ENCODE measurements around the gene ATL1. TPM values are rescaled to one million over a fixed set of nuclear protein-coding genes. Genes with fewer than 3 reads are reported as not detected.

ATL1 gene
- total and polyA plus RNA-seq, 2 of the 13 experiments (the other 11 are each of a cell fraction or from before 2014, with no cell fraction given): 0.60 to 0.65 TPM

- TF ChIP-seq SKIL (CRISPR knock-in tag; IDR thresholded peaks at IDR 0.05; ENCODE audit: borderline replicate concordance) (no peak; the same call in 1 of the 2 replicates), ZSCAN29 (CRISPR knock-in tag; conservative IDR thresholded peaks at IDR 0.05) (0 out of 2 replicates have a peak, but pooled peaks have one; percentile 16), ZFP37 (CRISPR knock-in tag; IDR thresholded peaks at IDR 0.05; ENCODE audit: borderline replicate concordance) (no peak), ZNF414 (CRISPR knock-in tag; IDR thresholded peaks at IDR 0.05) (no peak; the same call in 1 of the 2 replicates), GATA4 (IDR thresholded peaks at IDR 0.05; ENCODE audit: borderline replicate concordance, low read depth) (no peak), ZNF101 (CRISPR knock-in tag; IDR thresholded peaks at IDR 0.05; ENCODE audit: borderline replicate concordance, low read depth) (no peak), ZNF572 (CRISPR knock-in tag; IDR thresholded peaks at IDR 0.05) (no peak), GATAD1 (CRISPR knock-in tag; IDR thresholded peaks at IDR 0.05) (0 out of 2 replicates have a peak, but pooled peaks have one; percentile 17), ZMAT5 (CRISPR knock-in tag; IDR thresholded peaks at IDR 0.05; ENCODE audit: borderline replicate concordance, low read depth) (no peak), MED1 (CRISPR knock-in tag; IDR thresholded peaks at IDR 0.05) (no peak), ZKSCAN1 (IDR thresholded peaks at IDR 0.05; ENCODE audit: low read length) (no peak), FOXO1 (CRISPR knock-in tag; IDR thresholded peaks at IDR 0.05) (no peak), NFKB2 (CRISPR knock-in tag; IDR thresholded peaks at IDR 0.05; ENCODE audit: borderline replicate concordance) (peak; percentile 3; the same call in 1 of the 2 replicates), ZNF589 (CRISPR knock-in tag; conservative IDR thresholded peaks at IDR 0.05) (no peak), CENPBD1 (CRISPR knock-in tag; IDR thresholded peaks at IDR 0.05; ENCODE audit: borderline replicate concordance, low read depth) (no peak), CENPX (CRISPR knock-in tag; IDR thresholded peaks at IDR 0.05) (no peak), ZNF337 (CRISPR knock-in tag; IDR thresholded peaks at IDR 0.05; ENCODE audit: borderline replicate concordance, low read depth) (no peak), ZNF24 (IDR thresholded peaks at IDR 0.05) (no peak), KLF9 (CRISPR knock-in tag; IDR thresholded peaks at IDR 0.05; ENCODE audit: low read depth) (no peak), ZNF343 (CRISPR knock-in tag; IDR thresholded peaks at IDR 0.05) (no peak), HNF4A (CRISPR knock-in tag; IDR thresholded peaks at IDR 0.05) (no peak), TFDP2 (CRISPR knock-in tag; IDR thresholded peaks at IDR 0.05) (peak; percentile 24; the same call in 1 of the 2 replicates), ETV6 (CRISPR knock-in tag; conservative IDR thresholded peaks at IDR 0.05) (no peak), MTF1 (CRISPR knock-in tag; IDR thresholded peaks at IDR 0.05) (0 out of 2 replicates have a peak, but pooled peaks have one; percentile 29), BRD4 (CRISPR knock-in tag; IDR thresholded peaks at IDR 0.05) (0 out of 2 replicates have a peak, but pooled peaks have one; percentile 36), TCF7L2 (IDR thresholded peaks at IDR 0.05; ENCODE audit: low read depth, low read length) (no peak)
Measured at GRCh38 chr14:50531595-50532501, 28.1 kb upstream of the ATL1 start (continued).

All from HepG2 (cell line).